Measurements from ENCODE around the gene JMY. TPM values are rescaled to one million over a fixed set of nuclear protein-coding genes. Genes with fewer than 3 reads are reported as not detected.

JMY gene
- total and polyA plus RNA-seq, 2 of the 8 experiments (the other 6 are each of a cell fraction or from before 2014, with no cell fraction given): 2.8 to 13.9 TPM

DNA sequence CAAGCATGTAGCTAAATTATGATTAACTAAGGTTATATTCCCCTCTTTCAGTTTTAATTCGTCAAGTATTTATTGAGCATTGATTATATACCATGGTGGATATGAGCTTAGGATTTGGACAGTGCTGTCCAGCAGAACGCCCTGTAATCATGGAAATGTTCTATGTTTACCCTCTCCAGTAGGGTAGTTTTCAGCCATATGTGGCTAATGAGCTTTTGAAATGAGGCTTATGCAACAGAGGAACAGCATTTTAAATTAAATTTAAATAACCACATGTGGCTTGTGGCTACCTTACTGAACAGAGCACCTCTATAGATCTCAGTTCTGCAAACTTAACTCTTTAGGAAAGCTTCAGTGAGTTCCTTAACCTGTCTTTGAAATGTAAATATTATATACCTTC lies 59.1 kb downstream of the JMY start (continued):
- TF ChIP-seq, protein P1, sequence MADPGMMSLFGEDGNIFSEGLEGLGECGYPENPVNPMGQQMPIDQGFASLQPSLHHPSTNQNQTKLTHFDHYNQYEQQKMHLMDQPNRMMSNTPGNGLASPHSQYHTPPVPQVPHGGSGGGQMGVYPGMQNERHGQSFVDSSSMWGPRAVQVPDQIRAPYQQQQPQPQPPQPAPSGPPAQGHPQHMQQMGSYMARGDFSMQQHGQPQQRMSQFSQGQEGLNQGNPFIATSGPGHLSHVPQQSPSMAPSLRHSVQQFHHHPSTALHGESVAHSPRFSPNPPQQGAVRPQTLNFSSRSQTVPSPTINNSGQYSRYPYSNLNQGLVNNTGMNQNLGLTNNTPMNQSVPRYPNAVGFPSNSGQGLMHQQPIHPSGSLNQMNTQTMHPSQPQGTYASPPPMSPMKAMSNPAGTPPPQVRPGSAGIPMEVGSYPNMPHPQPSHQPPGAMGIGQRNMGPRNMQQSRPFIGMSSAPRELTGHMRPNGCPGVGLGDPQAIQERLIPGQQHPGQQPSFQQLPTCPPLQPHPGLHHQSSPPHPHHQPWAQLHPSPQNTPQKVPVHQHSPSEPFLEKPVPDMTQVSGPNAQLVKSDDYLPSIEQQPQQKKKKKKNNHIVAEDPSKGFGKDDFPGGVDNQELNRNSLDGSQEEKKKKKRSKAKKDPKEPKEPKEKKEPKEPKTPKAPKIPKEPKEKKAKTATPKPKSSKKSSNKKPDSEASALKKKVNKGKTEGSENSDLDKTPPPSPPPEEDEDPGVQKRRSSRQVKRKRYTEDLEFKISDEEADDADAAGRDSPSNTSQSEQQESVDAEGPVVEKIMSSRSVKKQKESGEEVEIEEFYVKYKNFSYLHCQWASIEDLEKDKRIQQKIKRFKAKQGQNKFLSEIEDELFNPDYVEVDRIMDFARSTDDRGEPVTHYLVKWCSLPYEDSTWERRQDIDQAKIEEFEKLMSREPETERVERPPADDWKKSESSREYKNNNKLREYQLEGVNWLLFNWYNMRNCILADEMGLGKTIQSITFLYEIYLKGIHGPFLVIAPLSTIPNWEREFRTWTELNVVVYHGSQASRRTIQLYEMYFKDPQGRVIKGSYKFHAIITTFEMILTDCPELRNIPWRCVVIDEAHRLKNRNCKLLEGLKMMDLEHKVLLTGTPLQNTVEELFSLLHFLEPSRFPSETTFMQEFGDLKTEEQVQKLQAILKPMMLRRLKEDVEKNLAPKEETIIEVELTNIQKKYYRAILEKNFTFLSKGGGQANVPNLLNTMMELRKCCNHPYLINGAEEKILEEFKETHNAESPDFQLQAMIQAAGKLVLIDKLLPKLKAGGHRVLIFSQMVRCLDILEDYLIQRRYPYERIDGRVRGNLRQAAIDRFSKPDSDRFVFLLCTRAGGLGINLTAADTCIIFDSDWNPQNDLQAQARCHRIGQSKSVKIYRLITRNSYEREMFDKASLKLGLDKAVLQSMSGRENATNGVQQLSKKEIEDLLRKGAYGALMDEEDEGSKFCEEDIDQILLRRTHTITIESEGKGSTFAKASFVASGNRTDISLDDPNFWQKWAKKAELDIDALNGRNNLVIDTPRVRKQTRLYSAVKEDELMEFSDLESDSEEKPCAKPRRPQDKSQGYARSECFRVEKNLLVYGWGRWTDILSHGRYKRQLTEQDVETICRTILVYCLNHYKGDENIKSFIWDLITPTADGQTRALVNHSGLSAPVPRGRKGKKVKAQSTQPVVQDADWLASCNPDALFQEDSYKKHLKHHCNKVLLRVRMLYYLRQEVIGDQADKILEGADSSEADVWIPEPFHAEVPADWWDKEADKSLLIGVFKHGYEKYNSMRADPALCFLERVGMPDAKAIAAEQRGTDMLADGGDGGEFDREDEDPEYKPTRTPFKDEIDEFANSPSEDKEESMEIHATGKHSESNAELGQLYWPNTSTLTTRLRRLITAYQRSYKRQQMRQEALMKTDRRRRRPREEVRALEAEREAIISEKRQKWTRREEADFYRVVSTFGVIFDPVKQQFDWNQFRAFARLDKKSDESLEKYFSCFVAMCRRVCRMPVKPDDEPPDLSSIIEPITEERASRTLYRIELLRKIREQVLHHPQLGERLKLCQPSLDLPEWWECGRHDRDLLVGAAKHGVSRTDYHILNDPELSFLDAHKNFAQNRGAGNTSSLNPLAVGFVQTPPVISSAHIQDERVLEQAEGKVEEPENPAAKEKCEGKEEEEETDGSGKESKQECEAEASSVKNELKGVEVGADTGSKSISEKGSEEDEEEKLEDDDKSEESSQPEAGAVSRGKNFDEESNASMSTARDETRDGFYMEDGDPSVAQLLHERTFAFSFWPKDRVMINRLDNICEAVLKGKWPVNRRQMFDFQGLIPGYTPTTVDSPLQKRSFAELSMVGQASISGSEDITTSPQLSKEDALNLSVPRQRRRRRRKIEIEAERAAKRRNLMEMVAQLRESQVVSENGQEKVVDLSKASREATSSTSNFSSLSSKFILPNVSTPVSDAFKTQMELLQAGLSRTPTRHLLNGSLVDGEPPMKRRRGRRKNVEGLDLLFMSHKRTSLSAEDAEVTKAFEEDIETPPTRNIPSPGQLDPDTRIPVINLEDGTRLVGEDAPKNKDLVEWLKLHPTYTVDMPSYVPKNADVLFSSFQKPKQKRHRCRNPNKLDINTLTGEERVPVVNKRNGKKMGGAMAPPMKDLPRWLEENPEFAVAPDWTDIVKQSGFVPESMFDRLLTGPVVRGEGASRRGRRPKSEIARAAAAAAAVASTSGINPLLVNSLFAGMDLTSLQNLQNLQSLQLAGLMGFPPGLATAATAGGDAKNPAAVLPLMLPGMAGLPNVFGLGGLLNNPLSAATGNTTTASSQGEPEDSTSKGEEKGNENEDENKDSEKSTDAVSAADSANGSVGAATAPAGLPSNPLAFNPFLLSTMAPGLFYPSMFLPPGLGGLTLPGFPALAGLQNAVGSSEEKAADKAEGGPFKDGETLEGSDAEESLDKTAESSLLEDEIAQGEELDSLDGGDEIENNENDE (IDR thresholded peaks at IDR 0.05; ENCODE audit: insufficient replicate concordance, low read length): no peak
- TF ChIP-seq SIX5 (IDR thresholded peaks at IDR 0.05; ENCODE audit: low read depth, low read length): no peak
